Measurements from ENCODE around the gene AGPS.

AGPS gene

GRCh38 chr2:177476897-177477296, 84.3 kb downstream of the AGPS start:
- TF ChIP-seq GATA2 (IDR thresholded peaks at IDR 0.05; ENCODE audit: low read depth, low read length) (no peak), GATA3 (IDR thresholded peaks at IDR 0.05; ENCODE audit: low read depth, low read length) (no peak)

- no peak for TF ChIP-seq GATA3 (IDR thresholded peaks at IDR 0.05; ENCODE audit: low read depth, low read length)
- no peak for TF ChIP-seq GATA2 (IDR thresholded peaks at IDR 0.05; ENCODE audit: low read depth, low read length)
Measured at GRCh38 chr2:177478029-177478428, 85.5 kb downstream of the AGPS start.

GRCh38 chr2:177478907-177479306, 86.3 kb downstream of the AGPS start:
- no peak for TF ChIP-seq GATA2 (IDR thresholded peaks at IDR 0.05; ENCODE audit: low read depth, low read length)
- TF ChIP-seq GATA3 (IDR thresholded peaks at IDR 0.05; ENCODE audit: low read depth, low read length) = no peak

GRCh38 chr2:177482195-177482594, 89.6 kb downstream of the AGPS start:
- TF ChIP-seq GATA2 (IDR thresholded peaks at IDR 0.05; ENCODE audit: low read depth, low read length) (no peak), GATA3 (IDR thresholded peaks at IDR 0.05; ENCODE audit: low read depth, low read length) (no peak)

- TF ChIP-seq GATA2 (IDR thresholded peaks at IDR 0.05; ENCODE audit: low read depth, low read length) = no peak
- no peak for TF ChIP-seq GATA3 (IDR thresholded peaks at IDR 0.05; ENCODE audit: low read depth, low read length)
Measured at GRCh38 chr2:177483531-177483930, 91.0 kb downstream of the AGPS start.

- TF ChIP-seq GATA2 (IDR thresholded peaks at IDR 0.05; ENCODE audit: low read depth, low read length) (no peak), GATA3 (IDR thresholded peaks at IDR 0.05; ENCODE audit: low read depth, low read length) (no peak)
Measured at GRCh38 chr2:177484180-177484795, 91.7 kb downstream of the AGPS start.

GRCh38 chr2:177489719-177490301, 97.2 kb downstream of the AGPS start:
- TF ChIP-seq GATA2 (IDR thresholded peaks at IDR 0.05; ENCODE audit: low read depth, low read length) (no peak), GATA3 (IDR thresholded peaks at IDR 0.05; ENCODE audit: low read depth, low read length) (no peak)

GRCh38 chr2:177495945-177496344, 103.4 kb downstream of the AGPS start:
- TF ChIP-seq GATA3 (IDR thresholded peaks at IDR 0.05; ENCODE audit: low read depth, low read length) (no peak), GATA2 (IDR thresholded peaks at IDR 0.05; ENCODE audit: low read depth, low read length) (no peak)

GRCh38 chr2:177496921-177497320, 104.3 kb downstream of the AGPS start:
- TF ChIP-seq GATA3 (IDR thresholded peaks at IDR 0.05; ENCODE audit: low read depth, low read length) = no peak
- TF ChIP-seq GATA2 (IDR thresholded peaks at IDR 0.05; ENCODE audit: low read depth, low read length) = no peak

GRCh38 chr2:177501186-177501585, 108.6 kb downstream of the AGPS start:
- TF ChIP-seq GATA3 (IDR thresholded peaks at IDR 0.05; ENCODE audit: low read depth, low read length) (no peak), GATA2 (IDR thresholded peaks at IDR 0.05; ENCODE audit: low read depth, low read length) (no peak)

GRCh38 chr2:177506505-177506904, 113.9 kb downstream of the AGPS start:
- no peak for TF ChIP-seq GATA3 (IDR thresholded peaks at IDR 0.05; ENCODE audit: low read depth, low read length)
- no peak for TF ChIP-seq GATA2 (IDR thresholded peaks at IDR 0.05; ENCODE audit: low read depth, low read length)

- no peak for TF ChIP-seq GATA2 (IDR thresholded peaks at IDR 0.05; ENCODE audit: low read depth, low read length)
- no peak for TF ChIP-seq GATA3 (IDR thresholded peaks at IDR 0.05; ENCODE audit: low read depth, low read length)
Measured at GRCh38 chr2:177506998-177507397, 114.4 kb downstream of the AGPS start.

- TF ChIP-seq GATA2 (IDR thresholded peaks at IDR 0.05; ENCODE audit: low read depth, low read length) = no peak
- no peak for TF ChIP-seq GATA3 (IDR thresholded peaks at IDR 0.05; ENCODE audit: low read depth, low read length)
Measured at GRCh38 chr2:177516824-177517544, 124.4 kb downstream of the AGPS start.

- TF ChIP-seq GATA3 (IDR thresholded peaks at IDR 0.05; ENCODE audit: low read depth, low read length) = no peak
- no peak for TF ChIP-seq GATA2 (IDR thresholded peaks at IDR 0.05; ENCODE audit: low read depth, low read length)
Measured at GRCh38 chr2:177518754-177519153, 126.2 kb downstream of the AGPS start.

Data from SH-SY5Y (cell line).